K562 (cell line): ENCODE results near the gene ZNF181. TPM values are rescaled to one million over a fixed set of nuclear protein-coding genes. Genes with fewer than 3 reads are reported as not detected.

Experiments used
- CXXC5 ChIP-seq: fragments of 250-450 bp; sonication (Bioruptor Pico); IDR thresholded peaks from 2 replicates; pipeline ENCODE4 v1.8.0; 2022; ENCODE audit warnings: inconsistent platforms, mild to moderate bottlenecking, moderate library complexity
- ESRRA ChIP-seq: fragments of 450-650 bp; IDR thresholded peaks from 2 replicates; pipeline ENCODE4 v1.6.1; 2014; ENCODE audit warnings: low read depth, mild to moderate bottlenecking, moderate library complexity, borderline replicate concordance
- FOXJ2 ChIP-seq: fragments of 200-800 bp; sonication (Bioruptor generic); IDR thresholded peaks from 2 replicates; pipeline ENCODE4 v1.6.1; 2016; ENCODE audit warnings: missing genetic modification characterization, missing compliant biosample characterization
- PYGO2 ChIP-seq: fragments of 450-650 bp; IDR thresholded peaks from 2 replicates; pipeline ENCODE4 v1.6.1; 2016; ENCODE audit warnings: mild to moderate bottlenecking, missing genetic modification characterization, moderate library complexity, missing compliant biosample characterization
- RB1 ChIP-seq: fragments of 450-650 bp; IDR thresholded peaks from 2 replicates; pipeline ENCODE4 v1.6.1; 2017; ENCODE audit warnings: low read depth, mild to moderate bottlenecking
- RHOXF2B ChIP-seq: fragments of 250-450 bp; sonication (Bioruptor Pico); conservative IDR thresholded peaks from 2 replicates; pipeline ENCODE4 v1.5.1; 2021
- polyA plus RNA-seq, 8 experiments: library from polyadenylated mRNA; depleted of rRNA in 4 of 8; stranded (reverse) in 5 of 8; unstranded in 3 of 8; fragments of >200 nt; fragmentation: Nextera tagmentation in 2 of 8; fragmentation: Illumina TruSeq in 1 of 8; extraction: Ambion mirVana in 2 of 8; extraction: Trizol in 1 of 8; gene quantifications; 2 replicates each; pipeline versions ENCODE4 v1.2.1 to v1.2.3, GENCODE V29; 2011 to 2014; ENCODE audit warnings: inconsistent platforms in 1 of 8, missing spikeins in 1 of 8
- total RNA-seq, 7 experiments: library from RNA; depleted of rRNA in 6 of 7; stranded (reverse); fragments of >200 nt in 6 of 7; fragmentation: Illumina TruSeq in 2 of 7; extraction: Trizol in 2 of 7; gene quantifications; 2 replicates each; pipeline versions ENCODE4 v1.2.1 to v1.2.3, GENCODE V29; 2011 to 2021; ENCODE audit warnings: low replicate concordance in 1 of 7
- TF ChIP-seq, protein P1 (sequence below), 2 experiments: fragments of 450-650 bp; IDR thresholded peaks; 2 replicates each; pipeline ENCODE4 v1.6.1; 2018; ENCODE audit warnings: mild to moderate bottlenecking in 2 of 2, low read depth in 1 of 2; ENCODE audit not compliant: partially characterized antibody in 2 of 2
- TF ChIP-seq, protein P2 (sequence below): sonication (generic); formaldehyde crosslinking; IDR thresholded peaks from 2 replicates; pipeline ENCODE4 v1.8.1; 2023; ENCODE audit warnings: missing genetic modification reagents, mild to moderate bottlenecking, borderline replicate concordance

The ZNF181 gene
- total and polyA plus RNA-seq, 9 of the 15 experiments (the other 6 are each of a cell fraction or from before 2014, with no cell fraction given) = 4.3 to 20.3 (median 12.1) TPM

DNA sequence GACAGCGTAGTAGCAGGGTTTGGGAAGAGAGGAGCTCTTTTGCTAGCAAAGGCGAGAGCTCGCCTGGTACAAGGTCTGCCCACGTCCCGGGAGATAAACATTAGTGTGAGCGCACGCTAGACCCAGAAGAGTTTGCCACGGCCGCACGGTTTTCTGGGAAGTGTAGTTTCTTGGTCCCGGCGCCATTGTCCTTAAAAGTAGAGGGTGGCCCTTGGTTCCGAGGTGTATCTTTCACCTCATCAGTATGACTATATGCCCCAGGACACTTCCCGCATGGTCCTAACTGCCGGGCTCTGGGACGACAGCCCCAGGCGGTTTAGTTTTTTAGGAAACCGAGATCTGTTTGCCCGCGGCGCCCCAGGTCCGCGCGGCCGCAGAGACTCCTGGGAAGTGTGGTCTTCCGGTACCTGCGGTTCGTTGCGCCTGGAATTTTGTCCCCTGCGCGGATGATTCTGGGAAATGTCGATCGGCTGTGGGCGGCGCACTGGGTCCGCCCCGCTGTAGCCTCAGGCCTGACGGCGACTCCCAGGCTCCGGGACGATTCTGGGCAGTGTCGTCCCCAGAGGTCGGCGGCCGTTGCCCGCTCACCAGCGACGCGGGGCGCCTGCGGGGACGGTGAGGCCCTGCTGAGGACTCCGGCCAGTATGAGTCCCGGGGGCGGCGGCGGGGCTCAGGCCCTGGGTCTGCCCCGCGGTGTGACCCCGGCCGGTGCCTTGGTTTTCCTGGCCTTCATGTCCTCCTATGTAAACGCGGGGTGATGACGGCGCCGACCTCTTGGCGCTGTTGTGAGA, at the start of gene ZNF181 (continued):
- TF ChIP-seq, protein P1, sequence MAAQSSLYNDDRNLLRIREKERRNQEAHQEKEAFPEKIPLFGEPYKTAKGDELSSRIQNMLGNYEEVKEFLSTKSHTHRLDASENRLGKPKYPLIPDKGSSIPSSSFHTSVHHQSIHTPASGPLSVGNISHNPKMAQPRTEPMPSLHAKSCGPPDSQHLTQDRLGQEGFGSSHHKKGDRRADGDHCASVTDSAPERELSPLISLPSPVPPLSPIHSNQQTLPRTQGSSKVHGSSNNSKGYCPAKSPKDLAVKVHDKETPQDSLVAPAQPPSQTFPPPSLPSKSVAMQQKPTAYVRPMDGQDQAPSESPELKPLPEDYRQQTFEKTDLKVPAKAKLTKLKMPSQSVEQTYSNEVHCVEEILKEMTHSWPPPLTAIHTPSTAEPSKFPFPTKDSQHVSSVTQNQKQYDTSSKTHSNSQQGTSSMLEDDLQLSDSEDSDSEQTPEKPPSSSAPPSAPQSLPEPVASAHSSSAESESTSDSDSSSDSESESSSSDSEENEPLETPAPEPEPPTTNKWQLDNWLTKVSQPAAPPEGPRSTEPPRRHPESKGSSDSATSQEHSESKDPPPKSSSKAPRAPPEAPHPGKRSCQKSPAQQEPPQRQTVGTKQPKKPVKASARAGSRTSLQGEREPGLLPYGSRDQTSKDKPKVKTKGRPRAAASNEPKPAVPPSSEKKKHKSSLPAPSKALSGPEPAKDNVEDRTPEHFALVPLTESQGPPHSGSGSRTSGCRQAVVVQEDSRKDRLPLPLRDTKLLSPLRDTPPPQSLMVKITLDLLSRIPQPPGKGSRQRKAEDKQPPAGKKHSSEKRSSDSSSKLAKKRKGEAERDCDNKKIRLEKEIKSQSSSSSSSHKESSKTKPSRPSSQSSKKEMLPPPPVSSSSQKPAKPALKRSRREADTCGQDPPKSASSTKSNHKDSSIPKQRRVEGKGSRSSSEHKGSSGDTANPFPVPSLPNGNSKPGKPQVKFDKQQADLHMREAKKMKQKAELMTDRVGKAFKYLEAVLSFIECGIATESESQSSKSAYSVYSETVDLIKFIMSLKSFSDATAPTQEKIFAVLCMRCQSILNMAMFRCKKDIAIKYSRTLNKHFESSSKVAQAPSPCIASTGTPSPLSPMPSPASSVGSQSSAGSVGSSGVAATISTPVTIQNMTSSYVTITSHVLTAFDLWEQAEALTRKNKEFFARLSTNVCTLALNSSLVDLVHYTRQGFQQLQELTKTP (IDR thresholded peaks at IDR 0.05; ENCODE audit: low read depth in 1 of 2, partially characterized antibody in 2 of 2) = peak in 1 of 2 experiments; percentile 97
- TF ChIP-seq FOXJ2 (tag) (peak; percentile 42; the same call in 1 of the 2 replicates), CXXC5 (peak; percentile 73), PYGO2 (tag) (no peak), RB1 (peak; percentile 66), ESRRA (peak; percentile 94), RHOXF2B (no peak)
- TF ChIP-seq, protein P2, sequence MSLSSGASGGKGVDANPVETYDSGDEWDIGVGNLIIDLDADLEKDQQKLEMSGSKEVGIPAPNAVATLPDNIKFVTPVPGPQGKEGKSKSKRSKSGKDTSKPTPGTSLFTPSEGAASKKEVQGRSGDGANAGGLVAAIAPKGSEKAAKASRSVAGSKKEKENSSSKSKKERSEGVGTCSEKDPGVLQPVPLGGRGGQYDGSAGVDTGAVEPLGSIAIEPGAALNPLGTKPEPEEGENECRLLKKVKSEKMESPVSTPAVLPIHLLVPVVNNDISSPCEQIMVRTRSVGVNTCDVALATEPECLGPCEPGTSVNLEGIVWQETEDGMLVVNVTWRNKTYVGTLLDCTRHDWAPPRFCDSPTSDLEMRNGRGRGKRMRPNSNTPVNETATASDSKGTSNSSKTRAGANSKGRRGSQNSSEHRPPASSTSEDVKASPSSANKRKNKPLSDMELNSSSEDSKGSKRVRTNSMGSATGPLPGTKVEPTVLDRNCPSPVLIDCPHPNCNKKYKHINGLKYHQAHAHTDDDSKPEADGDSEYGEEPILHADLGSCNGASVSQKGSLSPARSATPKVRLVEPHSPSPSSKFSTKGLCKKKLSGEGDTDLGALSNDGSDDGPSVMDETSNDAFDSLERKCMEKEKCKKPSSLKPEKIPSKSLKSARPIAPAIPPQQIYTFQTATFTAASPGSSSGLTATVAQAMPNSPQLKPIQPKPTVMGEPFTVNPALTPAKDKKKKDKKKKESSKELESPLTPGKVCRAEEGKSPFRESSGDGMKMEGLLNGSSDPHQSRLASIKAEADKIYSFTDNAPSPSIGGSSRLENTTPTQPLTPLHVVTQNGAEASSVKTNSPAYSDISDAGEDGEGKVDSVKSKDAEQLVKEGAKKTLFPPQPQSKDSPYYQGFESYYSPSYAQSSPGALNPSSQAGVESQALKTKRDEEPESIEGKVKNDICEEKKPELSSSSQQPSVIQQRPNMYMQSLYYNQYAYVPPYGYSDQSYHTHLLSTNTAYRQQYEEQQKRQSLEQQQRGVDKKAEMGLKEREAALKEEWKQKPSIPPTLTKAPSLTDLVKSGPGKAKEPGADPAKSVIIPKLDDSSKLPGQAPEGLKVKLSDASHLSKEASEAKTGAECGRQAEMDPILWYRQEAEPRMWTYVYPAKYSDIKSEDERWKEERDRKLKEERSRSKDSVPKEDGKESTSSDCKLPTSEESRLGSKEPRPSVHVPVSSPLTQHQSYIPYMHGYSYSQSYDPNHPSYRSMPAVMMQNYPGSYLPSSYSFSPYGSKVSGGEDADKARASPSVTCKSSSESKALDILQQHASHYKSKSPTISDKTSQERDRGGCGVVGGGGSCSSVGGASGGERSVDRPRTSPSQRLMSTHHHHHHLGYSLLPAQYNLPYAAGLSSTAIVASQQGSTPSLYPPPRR (CRISPR knock-in tag) = no peak
